HepG2 (cell line): Measurements from ENCODE around the gene ZBED5. TPM values are rescaled to one million over a fixed set of nuclear protein-coding genes. Genes with fewer than 3 reads are reported as not detected.

Experiments used
- ATAC-seq: fragments of 200-7000 bp; cut with Tn5 transposase; 3 replicates; pipeline ENCODE4 v1.9.1; 2020; ENCODE audit warnings: mild to moderate bottlenecking, moderate library complexity
- BruUV-seq: library from RNA; stranded (reverse); fragments of 400-500 nt; replicated peaks from 2 replicates; lab custom pipeline; 2021; lab: Mats Ljungman, UMichigan
- CTCF ChIA-PET: fragments of 300-600 bp; formaldehyde crosslinking; extraction: SDS; loops from one replicate; lab custom pipeline; 2021; ENCODE audit warnings: low total read pairs, inconsistent platforms, low intra/inter-chr PET ratio; lab: Yijun Ruan, JAX
- POLR2A ChIA-PET: fragments of 350-600 bp; sonication (Branson Sonifier 250); formaldehyde crosslinking; loops from one replicate; lab custom pipeline; 2020; ENCODE audit warnings: antibody characterized with exemption, inconsistent platforms; lab: Yijun Ruan, JAX
- DNase-seq: peaks from one replicate; pipeline ENCODE4 v3.0.0-alpha.2; 2015; ENCODE audit warnings: low spot score
- FAIRE-seq: peaks from 3 replicates; lab custom pipeline; 2011; peaks lifted over from hg19 to GRCh38; lab: Jason Lieb, UNC
- H2AFZ ChIP-seq: one replicate; pipeline ENCODE4 v1.6.1; 2011; ENCODE audit warnings: low read length, inconsistent platforms
- H3K27ac ChIP-seq: fragments of 300-600 bp; 3 replicates; pipeline ENCODE4 v1.8.0; 2011; ENCODE audit warnings: mixed run types, mild to moderate bottlenecking, mixed read lengths, low read length, inconsistent platforms; ENCODE audit not compliant: insufficient read depth; ENCODE audit errors: extremely low read length
- H3K27me3 ChIP-seq, 2 experiments: fragments of 200-600 bp in 1 of 2; 2 replicates in 1 of 2; 3 replicates in 1 of 2; pipeline versions ENCODE4 v1.6.0 to v1.8.0; 2011; ENCODE audit warnings: low read length in 2 of 2, mild to moderate bottlenecking in 2 of 2, moderate library complexity in 2 of 2, inconsistent platforms in 1 of 2; ENCODE audit not compliant: insufficient read depth in 2 of 2, control insufficient read depth in 1 of 2
- H3K36me3 ChIP-seq, 2 experiments: fragments of 200-600 bp in 1 of 2; replicated peaks in 1 of 2; 2 replicates in 1 of 2; 3 replicates in 1 of 2; pipeline versions ENCODE4 v1.5.1 to v1.8.0; 2011; ENCODE audit warnings: low read length in 2 of 2, inconsistent platforms in 1 of 2; ENCODE audit not compliant: insufficient read depth in 2 of 2, control insufficient read depth in 1 of 2
- H3K4me1 ChIP-seq: 2 replicates; pipeline ENCODE4 v1.5.1; 2012; ENCODE audit warnings: low read length, inconsistent platforms; ENCODE audit not compliant: insufficient read depth
- H3K4me2 ChIP-seq: 2 replicates; pipeline ENCODE4 v1.6.0; 2011; ENCODE audit warnings: low read depth, low read length, inconsistent platforms
- H3K4me3 ChIP-seq, 3 experiments: fragments of 200-600 bp in 1 of 3; sonication (generic), shearing (Covaris generic) in 1 of 3; replicated peaks in 1 of 3; 2 replicates each; pipeline ENCODE4 v1.5.1; 2011 to 2016; ENCODE audit warnings: low read length in 3 of 3, inconsistent platforms in 2 of 3, low read depth in 2 of 3, mild to moderate bottlenecking in 2 of 3, control low read depth in 1 of 3, mixed read lengths in 1 of 3; ENCODE audit not compliant: insufficient read depth in 1 of 3
- H3K79me2 ChIP-seq: one replicate; pipeline ENCODE4 v1.6.1; 2011; ENCODE audit warnings: low read length, inconsistent platforms; ENCODE audit not compliant: insufficient read depth
- H3K9ac ChIP-seq: 2 replicates; pipeline ENCODE4 v1.6.0; 2011; ENCODE audit warnings: mild to moderate bottlenecking, low read depth, low read length, inconsistent platforms; ENCODE audit not compliant: insufficient read depth
- H3K9me3 ChIP-seq: 2 replicates; pipeline ENCODE4 v1.5.1; 2012; ENCODE audit warnings: mild to moderate bottlenecking, low read length
- H4K20me1 ChIP-seq: 2 replicates; pipeline ENCODE4 v1.6.0; 2011; ENCODE audit warnings: inconsistent platforms, mild to moderate bottlenecking, low read length, moderate library complexity; ENCODE audit not compliant: insufficient read depth
- NKX3-1 ChIP-seq: sonication (generic); formaldehyde crosslinking; IDR thresholded peaks from 2 replicates; pipeline ENCODE4 v1.5.0; 2020; ENCODE audit warnings: missing genetic modification reagents
- NR1H2 ChIP-seq: sonication (generic); formaldehyde crosslinking; IDR thresholded peaks from 2 replicates; pipeline ENCODE4 v1.8.1; 2022; ENCODE audit warnings: low read depth, missing genetic modification reagents, borderline replicate concordance
- PHF5A ChIP-seq: IDR thresholded peaks from one replicate; pipeline ENCODE4 v1.6.1; 2018; ENCODE audit warnings: low read depth, missing genetic modification reagents; ENCODE audit not compliant: unreplicated experiment
- SPEN ChIP-seq: sonication (generic); formaldehyde crosslinking; IDR thresholded peaks from 2 replicates; pipeline ENCODE4 v1.5.1; 2020; ENCODE audit warnings: low read depth, mild to moderate bottlenecking, missing genetic modification reagents
- ZNF589 ChIP-seq: sonication (generic); formaldehyde crosslinking; conservative IDR thresholded peaks from 2 replicates; pipeline ENCODE4 v1.8.0; 2022; ENCODE audit warnings: mild to moderate bottlenecking, moderate library complexity, missing genetic modification reagents
- WGBS: methylation state at CpG from one replicate; pipeline ENCODE4 v1.1.6; 2017; ENCODE audit warnings: low lambda C conversion rate; 5-methylcytosine and 5-hydroxymethylcytosine counted together
- in situ Hi-C: cut with HindIII; loops from 2 replicates; pipeline ENCODE4 v1.10.0; 2017; ENCODE audit warnings: low pct_unique_long_range_greater_than_20kb; ENCODE audit not compliant: extremely low pct_ligation_motif_present
- intact Hi-C: fragments of 100-400 bp; cut with micrococcal nuclease; formaldehyde crosslinking; loops from one replicate; pipeline ENCODE4 v1.10.0; 2022; ENCODE audit not compliant: unreplicated experiment
- polyA plus RNA-seq, 8 experiments: library from polyadenylated mRNA; depleted of rRNA in 3 of 8; stranded (reverse) in 7 of 8; unstranded in 1 of 8; fragments of >200 nt; fragmentation: Illumina TruSeq in 4 of 8; extraction: Trizol in 4 of 8; gene quantifications; 2 replicates each; pipeline versions ENCODE4 v1.2.1 to v1.2.3, GENCODE V29; 2011 to 2016; ENCODE audit warnings: low read depth in 4 of 8, missing spikeins in 1 of 8, mixed read lengths in 1 of 8; ENCODE audit not compliant: insufficient read depth in 1 of 8
- total RNA-seq, 5 experiments: library from RNA; depleted of rRNA; stranded (reverse); fragments of >200 nt; fragmentation: Illumina TruSeq; extraction: Trizol; gene quantifications; 2 replicates each; pipeline ENCODE4 v1.2.3, GENCODE V29; 2016; ENCODE audit warnings: low read depth in 1 of 5

ZBED5 gene
- total and polyA plus RNA-seq, 2 of the 13 experiments (the other 11 are each of a cell fraction or from before 2014, with no cell fraction given): 18.2 to 38.6 TPM

DNA sequence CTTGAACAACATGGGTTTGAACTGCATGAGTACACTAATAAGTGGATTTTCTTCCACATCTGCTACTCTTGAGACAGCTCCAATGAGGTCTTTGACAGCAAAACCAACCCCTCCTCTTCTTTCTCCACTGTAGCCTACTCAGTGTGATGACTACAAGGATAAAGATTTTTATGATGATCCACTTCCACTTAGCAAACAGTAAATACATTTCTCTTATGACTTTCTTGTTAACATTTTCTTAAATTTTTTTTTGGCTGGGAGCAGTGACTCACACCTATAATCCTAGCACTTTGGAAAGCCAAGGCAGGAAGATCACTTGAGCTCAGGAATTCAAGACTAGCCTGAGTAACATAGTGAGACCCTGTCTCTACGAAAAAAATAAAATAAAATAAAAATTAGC is 39.3 kb downstream of the ZBED5 start:
- H3K27ac ChIP-seq: no peak overlapping the region

DNA sequence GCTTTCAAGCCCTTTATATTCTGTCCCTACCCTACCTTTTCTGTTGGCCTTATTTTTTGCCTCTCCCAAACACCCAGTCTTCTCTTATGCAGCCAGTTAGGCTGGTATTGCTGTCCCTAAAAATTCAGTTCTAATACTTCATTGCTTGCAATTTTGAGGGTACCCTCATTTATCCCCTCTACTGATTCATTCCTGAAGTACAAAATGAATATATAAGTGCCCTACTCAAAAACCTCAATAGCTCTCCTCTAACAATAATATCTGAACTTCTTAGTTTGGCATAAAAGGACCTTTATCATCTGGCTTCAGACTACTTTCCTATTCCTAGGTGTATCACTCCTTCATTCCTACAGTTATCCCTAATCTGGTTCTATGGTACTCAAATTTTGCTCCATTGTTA is 43.9 kb downstream of the ZBED5 start:
- DNase-seq: no peak
- H3K9ac ChIP-seq: no peak overlapping the region
- peaks cover 6% of the 10 kb centered on the region; the same call in 1 of the 2 replicates for H3K4me1 ChIP-seq
- in situ Hi-C loops: no loop called here
- no peak for ATAC-seq
- intact Hi-C loops: no loop called here
- no TSS peak for BruUV-seq
- FAIRE-seq: no peak
- CTCF ChIA-PET: no interaction called here
- no peaks in the 10 kb centered on the region for H3K36me3 ChIP-seq
- H4K20me1 ChIP-seq: no peaks in the 10 kb centered on the region
- no peak overlapping the region for H2AFZ ChIP-seq
- H3K4me3 ChIP-seq: no peak overlapping the region
- no peaks in the 10 kb centered on the region for H3K79me2 ChIP-seq
- no peak for TF ChIP-seq SPEN (CRISPR knock-in tag)
- TF ChIP-seq NR1H2: no peak
- no peak for TF ChIP-seq PHF5A (CRISPR knock-in tag)
- no peak overlapping the region for H3K27ac ChIP-seq
- H3K27me3 ChIP-seq: no peaks in the 10 kb centered on the region; a peak in 2 of 5 replicates
- POLR2A ChIA-PET: no interaction called here
- no peaks in the 10 kb centered on the region for H3K9me3 ChIP-seq
- H3K4me2 ChIP-seq: no peak overlapping the region

More for the DNA sequence above, 39.3 kb downstream of the ZBED5 start:
- no TSS peak for BruUV-seq
- H3K9me3 ChIP-seq: no peaks in the 10 kb centered on the region
- FAIRE-seq (no peak), ATAC-seq (no peak), DNase-seq (no peak)
- H3K27me3 ChIP-seq: no peaks in the 10 kb centered on the region; a peak in 1 of 5 replicates
- intact Hi-C loops (no loop called here), in situ Hi-C loops (no loop called here)
- no peaks in the 10 kb centered on the region for H4K20me1 ChIP-seq
- H3K4me2 ChIP-seq: no peak overlapping the region
- no peak overlapping the region for H2AFZ ChIP-seq
- H3K36me3 ChIP-seq: no peaks in the 10 kb centered on the region
- CTCF ChIA-PET: no interaction called here
- H3K9ac ChIP-seq: no peak overlapping the region
- H3K4me3 ChIP-seq: no peak overlapping the region
- H3K79me2 ChIP-seq: no peaks in the 10 kb centered on the region
- 30% methylated on average over 1 of the region's 1 CpG for WGBS
- TF ChIP-seq NKX3-1 (CRISPR knock-in tag): no peak
- TF ChIP-seq ZNF589 (CRISPR knock-in tag): no peak
- H3K4me1 ChIP-seq: no peaks in the 10 kb centered on the region
- POLR2A ChIA-PET: interaction anchor here (1.6 kb wide), 1 partner anchor 9 kb away, joined by 5 read pairs; the partner anchor contains the start of gene EIF4G2
